SK-N-MC (cell line): ENCODE results near the gene UNC13C.

ENCODE experiments used
- DNase-seq: peaks from one replicate; pipeline ENCODE4 v3.0.0-alpha.2; 2011; ENCODE audit warnings: low read depth, low spot score
- H3K27ac ChIP-seq: fragments of 200-600 bp; sonication (generic); 2 replicates; pipeline ENCODE4 v1.5.1; 2016; ENCODE audit warnings: mixed run types
- H3K36me3 ChIP-seq: fragments of 200-600 bp; sonication (generic); 2 replicates; pipeline ENCODE4 v1.6.1; 2017; ENCODE audit warnings: antibody characterized with exemption, low read length, mixed read lengths; ENCODE audit not compliant: insufficient read depth
- H3K4me3 ChIP-seq: fragments of 200-600 bp; sonication (generic); 2 replicates; pipeline ENCODE4 v1.5.1; 2016
- H3K9ac ChIP-seq: fragments of 200-600 bp; sonication (generic); 2 replicates; pipeline ENCODE4 v1.8.0; 2017; ENCODE audit warnings: mixed run types, mixed read lengths; ENCODE audit not compliant: insufficient read length
- H3K9me3 ChIP-seq: fragments of 200-600 bp; sonication (generic); 2 replicates; pipeline ENCODE4 v1.6.1; 2017; ENCODE audit warnings: low read depth, mild to moderate bottlenecking, antibody characterized with exemption, low read length, moderate library complexity, mixed read lengths
- EZH2 ChIP-seq: fragments of 200-600 bp; sonication (generic); IDR thresholded peaks from one replicate; pipeline ENCODE4 v1.6.1; 2017; ENCODE audit warnings: antibody characterized with exemption
- FOXP2 ChIP-seq: optimal IDR thresholded peaks from 2 replicates; pipeline ENCODE3; 2011; ENCODE audit warnings: mild to moderate bottlenecking, moderate library complexity; ENCODE audit not compliant: insufficient read depth; ENCODE audit errors: extremely low read length, control extremely low read depth
- POLR2AphosphoS5 ChIP-seq: IDR thresholded peaks from 2 replicates; pipeline ENCODE4 v1.6.1; 2012; ENCODE audit warnings: mild to moderate bottlenecking, low read depth, low read length, borderline replicate concordance

UNC13C gene

GRCh38 chr15:53974813-53975212 lies 3.4 kb upstream of the UNC13C start:
- Histone ChIP-seq H3K27ac (no peak overlapping the region), H3K36me3 (no peaks in the 10 kb centered on the region), H3K9ac (no peak overlapping the region), H3K4me3 (no peak overlapping the region), H3K9me3 (no peaks in the 10 kb centered on the region)
- DNase-seq = no peak
- no peak for TF ChIP-seq FOXP2
- TF ChIP-seq POLR2AphosphoS5 = no peak
- no peak for TF ChIP-seq EZH2

GRCh38 chr15:53976844-53977392 lies 1.3 kb upstream of the UNC13C start:
- DNase-seq = no peak
- Histone ChIP-seq H3K9ac (no peak overlapping the region), H3K36me3 (no peaks in the 10 kb centered on the region), H3K27ac (no peak overlapping the region), H3K4me3 (no peak overlapping the region), H3K9me3 (no peaks in the 10 kb centered on the region)
- TF ChIP-seq EZH2 (no peak), FOXP2 (no peak), POLR2AphosphoS5 (no peak)

DNA sequence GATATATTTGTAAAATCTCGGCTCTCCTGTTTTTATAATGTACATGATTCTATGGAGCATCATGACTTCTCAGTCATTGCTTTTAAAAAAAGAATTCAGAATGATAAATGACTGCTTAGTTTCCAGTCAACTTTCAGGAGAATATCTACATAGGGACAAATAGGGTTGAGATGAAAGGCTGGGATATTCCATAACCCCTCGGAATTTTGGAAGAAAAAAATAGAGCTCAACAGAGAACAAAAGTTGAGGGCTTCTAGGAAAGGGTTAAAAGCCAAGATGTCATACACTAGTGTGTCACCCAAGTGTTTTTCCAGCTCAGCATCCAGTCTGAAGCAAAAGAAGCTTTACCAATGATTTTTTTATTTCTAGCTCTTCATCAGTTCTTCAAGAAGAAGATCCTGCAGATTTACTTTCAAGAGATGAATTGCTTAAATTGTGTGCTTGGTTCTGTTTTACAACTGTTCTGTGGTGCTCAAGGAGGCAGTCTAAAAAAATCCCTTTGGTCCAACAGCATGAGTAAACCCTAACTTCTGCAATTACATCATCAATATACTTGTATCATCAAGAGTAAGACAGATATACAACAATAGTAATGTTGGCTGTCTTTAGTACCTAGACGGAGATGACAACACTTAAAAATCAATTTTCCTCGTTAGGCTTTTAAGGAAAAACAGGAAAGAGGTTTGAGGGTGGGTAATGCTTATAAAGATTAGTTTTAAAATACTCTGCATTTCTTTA lies 979 bp downstream of the UNC13C start:
- TF ChIP-seq FOXP2 = no peak
- TF ChIP-seq POLR2AphosphoS5 = no peak
- no peak for TF ChIP-seq EZH2
- DNase-seq = no peak
- Histone ChIP-seq H3K9ac (no peak overlapping the region), H3K9me3 (no peaks in the 10 kb centered on the region), H3K36me3 (no peaks in the 10 kb centered on the region), H3K27ac (no peak overlapping the region), H3K4me3 (0 out of 2 replicates have a peak overlapping the region, but pooled peaks have one; percentile 58)

DNA sequence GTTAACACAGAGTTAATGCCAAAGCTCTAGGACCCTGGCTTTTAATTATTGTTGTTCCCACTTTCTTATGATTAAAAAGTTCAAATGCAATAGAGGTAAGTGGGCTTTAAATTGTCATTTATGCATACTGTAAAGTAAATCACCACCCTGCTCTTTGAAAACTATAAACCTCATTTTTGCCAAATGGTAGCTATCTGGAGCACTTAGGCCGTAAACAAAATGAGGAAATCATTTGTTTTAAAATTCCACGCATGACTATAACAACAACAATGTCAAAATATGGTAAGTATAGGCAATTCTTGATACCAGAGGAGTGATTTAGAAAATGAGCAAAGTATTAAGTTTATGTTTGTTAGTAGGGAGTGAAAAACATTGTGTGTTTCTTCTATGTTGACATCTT lies 1.8 kb downstream of the UNC13C start:
- Histone ChIP-seq H3K9ac (no peak overlapping the region), H3K4me3 (no peak overlapping the region), H3K36me3 (no peaks in the 10 kb centered on the region), H3K9me3 (no peaks in the 10 kb centered on the region), H3K27ac (no peak overlapping the region)
- DNase-seq = no peak
- TF ChIP-seq FOXP2 (no peak), EZH2 (no peak), POLR2AphosphoS5 (no peak)

GRCh38 chr15:53982071-53982680 lies 3.9 kb downstream of the UNC13C start:
- no peak overlapping the region for H3K9ac ChIP-seq
- H3K27ac ChIP-seq = no peak overlapping the region
- DNase-seq = no peak
- no peak for TF ChIP-seq EZH2
- TF ChIP-seq POLR2AphosphoS5 = no peak
- TF ChIP-seq FOXP2 = no peak
- H3K4me3 ChIP-seq = no peak overlapping the region
- H3K9me3 ChIP-seq = no peaks in the 10 kb centered on the region
- H3K36me3 ChIP-seq = no peaks in the 10 kb centered on the region

- TF ChIP-seq FOXP2 (no peak), POLR2AphosphoS5 (no peak), EZH2 (no peak)
- Histone ChIP-seq H3K27ac (no peak overlapping the region), H3K4me3 (no peak overlapping the region), H3K9ac (no peak overlapping the region), H3K9me3 (no peaks in the 10 kb centered on the region), H3K36me3 (no peaks in the 10 kb centered on the region)
- no peak for DNase-seq
Measured at GRCh38 chr15:53982876-53983275, 4.6 kb downstream of the UNC13C start.

GRCh38 chr15:53984221-53984620 lies 6.0 kb downstream of the UNC13C start:
- no peaks in the 10 kb centered on the region for H3K9me3 ChIP-seq
- DNase-seq = no peak
- H3K36me3 ChIP-seq = no peaks in the 10 kb centered on the region
- TF ChIP-seq EZH2 (no peak), FOXP2 (no peak), POLR2AphosphoS5 (no peak)
- no peak overlapping the region for H3K9ac ChIP-seq
- H3K4me3 ChIP-seq = no peak overlapping the region
- no peak overlapping the region for H3K27ac ChIP-seq

- TF ChIP-seq EZH2 (no peak), FOXP2 (no peak), POLR2AphosphoS5 (no peak)
- Histone ChIP-seq H3K27ac (no peak overlapping the region), H3K9ac (no peak overlapping the region), H3K9me3 (no peaks in the 10 kb centered on the region), H3K36me3 (no peaks in the 10 kb centered on the region), H3K4me3 (no peak overlapping the region)
- no peak for DNase-seq
Measured at GRCh38 chr15:53985562-53985961, 7.3 kb downstream of the UNC13C start.
